Loucy (cell line): ENCODE results near the gene PLEKHA1.

Experiments
- H2AFZ ChIP-seq: fragments of 200-600 bp; sonication (generic); 2 replicates; pipeline ENCODE4 v1.6.0; 2016; ENCODE audit warnings: antibody characterized with exemption, mild to moderate bottlenecking, low read length, moderate library complexity
- H3F3A ChIP-seq: fragments of 200-600 bp; 2 replicates; pipeline ENCODE4 v1.6.0; 2016; ENCODE audit warnings: antibody characterized with exemption, low read depth, mild to moderate bottlenecking
- H3K27me3 ChIP-seq: fragments of 200-600 bp; sonication (generic); 2 replicates; pipeline ENCODE4 v1.6.1; 2014; ENCODE audit warnings: low read length, mild to moderate bottlenecking; ENCODE audit not compliant: insufficient read depth, poor library complexity, severe bottlenecking
- H3K36me3 ChIP-seq: fragments of 200-600 bp; sonication (generic); 2 replicates; pipeline ENCODE4 v1.6.1; 2016; ENCODE audit warnings: low read length; ENCODE audit not compliant: insufficient read depth
- H3K4me1 ChIP-seq: fragments of 200-600 bp; sonication (generic); 2 replicates; pipeline ENCODE4 v1.5.1; 2014; ENCODE audit warnings: low read length, mild to moderate bottlenecking; ENCODE audit not compliant: insufficient read depth, poor library complexity, severe bottlenecking
- H3K4me2 ChIP-seq: fragments of 200-600 bp; sonication (generic); 2 replicates; pipeline ENCODE4 v1.6.0; 2014; ENCODE audit warnings: antibody characterized with exemption, low read length, low read depth, mild to moderate bottlenecking; ENCODE audit not compliant: poor library complexity, severe bottlenecking
- H3K4me3 ChIP-seq: fragments of 200-600 bp; sonication (generic); 2 replicates; pipeline ENCODE4 v1.5.1; 2014; ENCODE audit warnings: low read length, mild to moderate bottlenecking, mixed read lengths; ENCODE audit not compliant: poor library complexity, severe bottlenecking
- H3K79me2 ChIP-seq: fragments of 200-600 bp; sonication (generic); 2 replicates; pipeline ENCODE4 v1.6.1; 2014; ENCODE audit warnings: low read length; ENCODE audit not compliant: insufficient read depth
- H3K9ac ChIP-seq: fragments of 200-600 bp; sonication (generic); 2 replicates; pipeline ENCODE4 v1.6.0; 2014; ENCODE audit warnings: mild to moderate bottlenecking, low read depth, low read length, moderate library complexity; ENCODE audit not compliant: poor library complexity, severe bottlenecking
- H3K9me2 ChIP-seq: fragments of 200-600 bp; sonication (generic); replicated peaks from 2 replicates; pipeline ENCODE4 v1.6.1; 2016; ENCODE audit warnings: low read depth, low read length, mixed read lengths
- H3K9me3 ChIP-seq: fragments of 200-600 bp; sonication (generic); 2 replicates; pipeline ENCODE4 v1.6.1; 2014; ENCODE audit warnings: mild to moderate bottlenecking, antibody characterized with exemption, low read length, low read depth; ENCODE audit not compliant: insufficient read depth
- H4K20me1 ChIP-seq: fragments of 200-600 bp; sonication (generic); 2 replicates; pipeline ENCODE4 v1.6.0; 2014; ENCODE audit warnings: antibody characterized with exemption, low read length, mild to moderate bottlenecking; ENCODE audit not compliant: insufficient read depth, poor library complexity, severe bottlenecking
- CTCF ChIP-seq: fragments of 200-600 bp; sonication (generic); conservative IDR thresholded peaks from 2 replicates; pipeline ENCODE4 v1.5.1; 2014; ENCODE audit warnings: mild to moderate bottlenecking, antibody characterized with exemption, low read length
- EZH2phosphoT487 ChIP-seq: fragments of 200-600 bp; IDR thresholded peaks from 2 replicates; pipeline ENCODE4 v1.6.1; 2018; ENCODE audit warnings: antibody characterized with exemption, mild to moderate bottlenecking, moderate library complexity, borderline replicate concordance

PLEKHA1 gene

GRCh38 chr10:122381680-122382079 lies 7.2 kb downstream of the PLEKHA1 start:
- Histone ChIP-seq H3K9me3 (no peaks in the 10 kb centered on the region), H3K9me2 (no peaks in the 10 kb centered on the region), H2AFZ (no peak overlapping the region), H3K79me2 (no peaks in the 10 kb centered on the region), H3K27me3 (no peaks in the 10 kb centered on the region), H3K4me3 (no peak overlapping the region), H3K4me1 (no peaks in the 10 kb centered on the region), H3K4me2 (no peak overlapping the region), H4K20me1 (no peaks in the 10 kb centered on the region), H3K9ac (no peak overlapping the region), H3K36me3 (no peaks in the 10 kb centered on the region), H3F3A (no peaks in the 10 kb centered on the region)
- TF ChIP-seq CTCF (no peak), EZH2phosphoT487 (no peak)

GRCh38 chr10:122386514-122386913 lies 12.0 kb downstream of the PLEKHA1 start:
- Histone ChIP-seq H3K9me2 (no peaks in the 10 kb centered on the region), H3K79me2 (no peaks in the 10 kb centered on the region), H3K4me2 (no peak overlapping the region)

GRCh38 chr10:122387572-122387971 lies 13.1 kb downstream of the PLEKHA1 start:
- no peaks in the 10 kb centered on the region for H3F3A ChIP-seq
- H2AFZ ChIP-seq = no peak overlapping the region
- no peaks in the 10 kb centered on the region for H3K9me2 ChIP-seq
- no peaks in the 10 kb centered on the region for H3K4me1 ChIP-seq
- H3K9ac ChIP-seq = no peak overlapping the region
- no peaks in the 10 kb centered on the region for H3K36me3 ChIP-seq
- H3K27me3 ChIP-seq = no peaks in the 10 kb centered on the region
- TF ChIP-seq EZH2phosphoT487 (no peak), CTCF (no peak)
- no peak overlapping the region for H3K4me2 ChIP-seq
- H4K20me1 ChIP-seq = no peaks in the 10 kb centered on the region
- H3K9me3 ChIP-seq = no peaks in the 10 kb centered on the region
- H3K79me2 ChIP-seq = no peaks in the 10 kb centered on the region
- no peak overlapping the region for H3K4me3 ChIP-seq

More at GRCh38 chr10:122386514-122386913, 12.0 kb downstream of the PLEKHA1 start:
- Histone ChIP-seq H3K27me3 (no peaks in the 10 kb centered on the region), H4K20me1 (no peaks in the 10 kb centered on the region), H3K36me3 (no peaks in the 10 kb centered on the region), H3F3A (no peaks in the 10 kb centered on the region), H3K9me3 (no peaks in the 10 kb centered on the region), H3K4me1 (no peaks in the 10 kb centered on the region), H2AFZ (no peak overlapping the region), H3K4me3 (no peak overlapping the region), H3K9ac (no peak overlapping the region)
- TF ChIP-seq CTCF (no peak), EZH2phosphoT487 (no peak)
